AG10803 (cell line): Measurements from ENCODE around the gene EGFL7.

Experiments used
- DNase-seq: peaks from one replicate; pipeline ENCODE4 v3.0.0; 2010; ENCODE audit warnings: low read depth
- H3K4me3 ChIP-seq: 2 replicates; pipeline ENCODE4 v1.5.1; 2011; ENCODE audit warnings: mild to moderate bottlenecking, low read length, control low read depth
- TF ChIP-seq, protein P1 (sequence below): conservative IDR thresholded peaks from 2 replicates; pipeline ENCODE4 v1.5.1; 2011; ENCODE audit warnings: mild to moderate bottlenecking, low read length, control low read depth, inconsistent platforms

Gene EGFL7

DNA sequence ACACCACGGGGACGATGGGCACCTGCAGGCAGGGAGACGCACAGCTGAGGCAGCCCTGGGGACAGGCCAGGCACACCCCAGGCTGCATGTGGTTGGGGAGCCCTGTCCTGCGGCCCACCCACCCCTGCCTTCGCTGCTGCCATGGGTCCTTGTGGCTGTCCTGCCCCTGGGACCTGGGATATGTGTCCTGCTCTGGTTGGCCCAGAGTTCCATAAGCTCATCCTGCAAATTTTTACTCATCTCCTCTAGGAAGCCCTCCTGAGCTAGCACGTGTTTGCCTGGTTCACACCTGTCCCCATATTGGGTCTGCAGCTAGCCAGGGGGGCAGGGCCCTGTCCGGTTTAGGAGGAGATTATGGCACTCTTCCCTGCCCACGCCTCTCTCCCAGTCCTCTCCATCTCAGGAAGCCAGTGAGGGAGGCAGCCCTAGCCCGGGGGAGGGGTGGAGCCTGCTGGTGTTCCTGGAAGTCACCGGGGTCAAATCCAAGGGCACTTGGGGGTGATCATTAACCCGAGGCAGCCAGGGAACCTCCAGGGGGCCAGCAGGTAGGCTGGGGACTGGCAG lies 12.2 kb downstream of the EGFL7 start:
- TF ChIP-seq, protein P1, sequence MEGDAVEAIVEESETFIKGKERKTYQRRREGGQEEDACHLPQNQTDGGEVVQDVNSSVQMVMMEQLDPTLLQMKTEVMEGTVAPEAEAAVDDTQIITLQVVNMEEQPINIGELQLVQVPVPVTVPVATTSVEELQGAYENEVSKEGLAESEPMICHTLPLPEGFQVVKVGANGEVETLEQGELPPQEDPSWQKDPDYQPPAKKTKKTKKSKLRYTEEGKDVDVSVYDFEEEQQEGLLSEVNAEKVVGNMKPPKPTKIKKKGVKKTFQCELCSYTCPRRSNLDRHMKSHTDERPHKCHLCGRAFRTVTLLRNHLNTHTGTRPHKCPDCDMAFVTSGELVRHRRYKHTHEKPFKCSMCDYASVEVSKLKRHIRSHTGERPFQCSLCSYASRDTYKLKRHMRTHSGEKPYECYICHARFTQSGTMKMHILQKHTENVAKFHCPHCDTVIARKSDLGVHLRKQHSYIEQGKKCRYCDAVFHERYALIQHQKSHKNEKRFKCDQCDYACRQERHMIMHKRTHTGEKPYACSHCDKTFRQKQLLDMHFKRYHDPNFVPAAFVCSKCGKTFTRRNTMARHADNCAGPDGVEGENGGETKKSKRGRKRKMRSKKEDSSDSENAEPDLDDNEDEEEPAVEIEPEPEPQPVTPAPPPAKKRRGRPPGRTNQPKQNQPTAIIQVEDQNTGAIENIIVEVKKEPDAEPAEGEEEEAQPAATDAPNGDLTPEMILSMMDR = no peak
- H3K4me3 ChIP-seq = no peak overlapping the region
- DNase-seq = no peak

DNA sequence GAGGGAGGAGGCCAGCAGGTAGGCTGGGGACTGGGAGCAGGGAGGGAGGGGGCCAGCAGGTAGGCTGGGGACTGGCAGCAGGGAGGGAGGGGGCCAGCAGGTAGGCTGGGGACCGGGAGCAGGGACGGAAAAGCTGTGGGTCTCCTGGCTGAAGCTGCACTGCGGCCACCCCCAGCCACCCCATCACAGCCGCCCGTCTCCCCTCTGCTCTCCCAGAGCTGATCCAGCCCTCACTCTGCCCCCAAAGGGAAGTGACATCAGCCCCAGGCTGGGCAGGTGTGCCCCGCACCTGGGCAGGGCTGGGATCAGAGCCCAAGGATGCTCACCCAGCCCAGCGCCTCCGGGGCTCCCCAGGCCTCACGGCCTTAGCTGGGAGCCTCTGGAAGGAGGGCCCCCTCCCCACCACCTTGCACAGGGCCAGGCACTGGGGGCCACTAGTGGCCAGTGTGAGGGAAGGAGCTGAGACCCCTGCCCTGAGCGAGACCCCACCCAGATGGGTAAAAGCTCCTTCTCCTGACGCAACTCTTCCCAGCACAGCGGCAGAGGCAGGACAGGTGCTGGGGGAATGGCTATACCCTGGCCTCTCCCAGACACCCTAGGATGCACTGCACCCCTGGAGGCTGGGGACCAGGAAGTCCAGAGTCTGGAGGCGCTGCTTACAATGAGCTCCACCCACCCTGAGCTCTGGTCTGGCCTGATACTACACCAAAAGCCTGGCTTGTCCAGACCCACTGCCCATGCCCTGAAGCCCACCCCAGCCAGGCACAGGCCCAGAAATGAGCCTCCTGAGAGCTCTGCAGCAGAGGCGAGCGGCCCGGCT lies 13.0 kb downstream of the EGFL7 start:
- H3K4me3 ChIP-seq = no peak overlapping the region
- TF ChIP-seq, protein P1 = no peak
- DNase-seq = no peak

DNA sequence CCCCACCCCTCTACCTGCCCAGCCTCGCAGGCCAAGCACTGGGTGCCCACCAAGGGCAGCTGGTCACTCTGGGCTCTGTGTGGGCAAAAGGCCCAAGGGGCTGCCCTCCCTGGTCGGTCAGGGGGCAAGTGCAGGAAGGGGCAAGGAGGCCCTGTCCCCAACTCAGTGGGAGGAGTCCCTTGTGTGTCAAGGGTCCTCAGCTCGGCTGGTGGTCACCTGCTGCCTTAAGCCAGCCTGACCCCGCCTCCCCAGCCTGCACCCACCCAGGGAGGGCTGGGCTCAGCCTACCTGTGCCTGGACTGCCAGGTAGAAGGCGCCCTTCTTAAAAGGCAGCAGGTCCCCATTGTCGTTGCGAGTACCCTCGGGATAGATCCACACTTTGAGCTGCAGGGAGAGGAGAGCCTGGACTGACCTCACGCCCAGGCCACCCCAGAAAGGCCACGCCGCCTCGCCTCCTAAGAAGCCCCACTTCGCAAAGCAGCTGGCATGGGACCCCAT lies 13.6 kb downstream of the EGFL7 start:
- H3K4me3 ChIP-seq = no peak overlapping the region
- DNase-seq = no peak

DNA sequence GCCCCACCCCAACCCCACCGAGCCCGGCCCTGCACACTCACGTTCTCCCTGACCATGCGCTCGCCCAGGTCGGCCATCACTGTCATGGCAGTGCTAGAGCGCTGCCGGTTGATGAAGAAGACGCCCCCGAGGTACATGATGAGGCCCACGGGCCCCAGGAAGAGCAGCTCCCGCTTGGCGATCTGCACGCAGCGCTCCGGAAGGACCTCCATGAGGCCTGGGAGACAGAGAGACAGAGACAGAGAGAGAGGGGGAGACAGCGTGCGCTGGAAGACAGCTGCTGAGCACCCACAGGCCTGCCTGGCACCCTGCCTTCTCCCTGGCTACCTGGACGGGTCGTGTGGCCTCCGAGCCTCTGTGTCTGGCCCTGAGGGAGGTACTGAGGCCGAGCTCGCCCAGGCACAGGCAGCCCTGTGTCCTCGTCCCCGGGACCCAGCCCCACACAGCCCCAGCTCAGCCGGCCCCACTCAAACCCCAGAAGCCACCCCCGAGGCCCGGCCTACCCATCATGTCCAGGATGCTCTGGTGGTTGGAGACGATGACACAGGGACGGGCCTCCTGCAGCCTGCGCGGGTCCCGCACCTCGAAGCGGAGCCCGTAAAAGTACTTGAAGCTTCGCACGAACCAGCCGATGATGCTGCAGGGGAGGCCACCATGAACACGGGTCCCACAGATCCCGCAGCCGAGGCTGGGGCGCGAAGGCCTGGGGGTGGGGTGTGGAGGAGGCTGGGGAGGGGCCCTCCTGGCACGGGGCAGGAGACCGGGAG lies 14.4 kb downstream of the EGFL7 start:
- DNase-seq = no peak
- TF ChIP-seq, protein P1 = no peak
- no peak overlapping the region for H3K4me3 ChIP-seq

More for the DNA sequence above, 13.6 kb downstream of the EGFL7 start:
- TF ChIP-seq, protein P1 = no peak

DNA sequence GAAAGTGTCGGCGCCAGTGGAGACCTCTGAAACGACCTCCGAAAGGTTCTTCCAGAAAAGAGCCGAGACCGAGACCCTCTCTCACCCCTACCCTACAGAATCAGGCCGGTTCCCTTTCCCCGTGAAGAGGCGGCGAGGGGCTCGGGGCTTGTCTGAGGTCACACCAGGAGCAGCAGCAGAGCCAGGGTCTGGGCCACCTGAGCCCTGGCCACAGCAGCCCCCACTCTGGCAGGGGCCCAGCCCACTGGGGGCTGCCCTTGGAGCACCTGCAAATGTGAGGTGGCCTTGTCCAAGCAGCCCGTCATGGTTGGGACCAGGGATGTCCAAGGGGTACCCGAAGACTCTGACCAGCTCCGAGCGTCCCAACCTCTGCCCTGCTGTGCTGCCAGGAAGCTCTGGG lies 15.3 kb downstream of the EGFL7 start:
- TF ChIP-seq, protein P1 = no peak
- no peak overlapping the region for H3K4me3 ChIP-seq
- DNase-seq = no peak

DNA sequence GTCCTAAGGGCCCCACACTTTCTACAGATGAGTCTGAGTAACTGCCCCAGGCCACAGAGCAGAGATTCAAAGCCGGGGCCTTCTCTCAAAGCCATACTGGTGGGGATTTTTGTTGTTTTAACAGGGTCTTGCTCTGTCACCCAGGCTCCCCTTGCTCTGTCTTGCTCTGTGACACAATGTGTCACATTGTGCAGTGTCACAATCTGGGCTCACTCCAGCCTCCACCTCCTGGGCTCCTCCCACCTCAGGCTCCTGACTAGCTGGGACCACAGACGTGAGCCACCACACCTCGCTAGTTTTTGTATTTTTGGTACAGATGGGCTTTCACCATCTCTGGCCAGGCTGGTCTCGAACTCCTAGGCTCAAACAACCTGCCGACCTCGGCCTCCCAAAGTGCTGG lies 15.9 kb downstream of the EGFL7 start:
- H3K4me3 ChIP-seq = no peak overlapping the region
- TF ChIP-seq, protein P1 = no peak
- no peak for DNase-seq
